Left renal cortex interstitium (tissue), 4 donors: ENCODE data around the gene STXBP2. TPM values are rescaled to one million over a fixed set of nuclear protein-coding genes. Genes with fewer than 3 reads are reported as not detected.

Experiments used
- DNase-seq, 4 donors: peaks; one replicate each; pipeline ENCODE4 v3.0.0-alpha.2; 2013; ENCODE audit warnings: low read depth in 4 of 4, low spot score in 2 of 4, missing footprints in 1 of 4
- polyA plus RNA-seq, 4 donors: library from polyadenylated mRNA; unstranded; fragments of 120-200 nt; gene quantifications; one replicate each; pipeline ENCODE4 v1.2.1, GENCODE V29; 2013; ENCODE audit not compliant: insufficient read length in 4 of 4

The STXBP2 gene
- polyA plus RNA-seq, result 10 to 100 TPM; 58.7 to 87.6 (median 73.3) TPM

DNA sequence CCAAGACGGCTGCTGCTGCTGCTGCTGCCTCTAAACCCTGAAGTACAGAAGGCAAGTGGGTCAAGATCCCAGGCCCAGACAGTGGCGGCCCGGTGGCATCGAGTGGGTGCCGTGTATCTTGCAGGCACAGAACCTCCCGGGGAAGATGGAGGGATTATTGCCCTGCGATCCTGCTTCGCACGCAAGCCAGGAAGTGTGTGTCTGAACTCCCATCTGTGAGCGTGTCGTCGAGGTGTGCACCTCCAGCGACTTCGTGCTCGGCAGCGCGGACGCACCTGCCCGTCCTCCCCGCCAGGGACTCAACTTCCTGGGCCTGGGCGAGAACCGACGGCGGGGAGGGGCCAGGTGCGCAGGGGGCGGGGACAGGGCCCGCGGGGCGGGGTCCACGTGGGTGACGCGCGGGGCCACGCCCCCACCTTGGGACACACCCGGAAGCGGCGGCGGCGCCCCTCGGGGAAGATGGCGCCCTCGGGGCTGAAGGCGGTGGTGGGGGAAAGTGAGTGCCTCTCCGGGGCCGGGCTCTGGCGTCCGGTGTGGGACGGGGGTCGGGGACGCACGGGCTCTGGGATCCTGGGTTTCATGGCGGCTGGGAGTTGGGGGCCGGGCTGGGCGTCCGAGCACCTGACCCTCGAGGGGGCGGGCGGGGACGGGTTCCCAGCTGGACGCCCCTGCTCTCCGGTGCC lies at the start of gene STXBP2:
STXBP2 (plus strand) TSS at position 420 of the 683 bp plus-strand sequence; CDS start at position 460, 40 bp downstream.
- DNase-seq, result peak in 1 of 4 donors; percentile 37

DNA sequence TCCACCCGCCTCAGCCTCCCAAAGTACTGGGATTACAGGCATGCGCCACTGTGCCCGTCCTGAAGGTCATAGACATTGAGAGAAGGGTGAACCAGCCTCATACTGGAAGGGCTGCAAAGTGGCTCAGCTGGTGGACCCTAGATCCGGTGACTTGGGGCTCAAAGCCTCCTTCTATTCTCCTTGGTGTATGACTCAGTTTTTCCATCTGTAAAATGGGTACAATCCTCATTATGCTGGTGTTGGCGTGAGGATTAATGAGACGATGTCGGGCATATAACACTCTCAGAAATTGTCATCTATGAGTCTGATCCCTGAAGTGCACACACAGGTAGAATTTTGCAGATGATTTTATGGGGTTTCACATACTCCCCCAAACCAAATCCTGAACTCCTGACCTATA lies 47.1 kb upstream of the STXBP2 start:
- no peak for DNase-seq

DNA sequence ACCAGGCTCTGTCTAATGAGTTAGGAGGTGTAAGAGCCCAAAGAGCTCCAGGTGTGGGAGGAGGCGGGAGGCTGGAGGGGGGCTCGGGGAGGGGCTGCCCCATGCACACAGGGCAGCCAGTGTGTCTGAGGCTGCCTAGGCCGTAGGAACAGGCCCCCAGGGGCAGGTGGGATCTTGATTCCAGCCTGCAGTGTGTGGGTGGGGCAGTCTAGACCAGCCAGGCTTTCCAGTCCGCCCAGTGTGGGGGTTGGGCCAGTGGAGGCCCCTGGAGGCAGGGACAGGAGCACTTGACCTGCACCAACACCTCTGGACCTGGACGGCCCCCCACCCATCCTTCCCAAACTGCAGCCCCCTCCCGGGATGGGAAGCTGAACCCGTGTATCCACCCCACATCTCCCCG lies 46.7 kb upstream of the STXBP2 start:
- no peak for DNase-seq

DNA sequence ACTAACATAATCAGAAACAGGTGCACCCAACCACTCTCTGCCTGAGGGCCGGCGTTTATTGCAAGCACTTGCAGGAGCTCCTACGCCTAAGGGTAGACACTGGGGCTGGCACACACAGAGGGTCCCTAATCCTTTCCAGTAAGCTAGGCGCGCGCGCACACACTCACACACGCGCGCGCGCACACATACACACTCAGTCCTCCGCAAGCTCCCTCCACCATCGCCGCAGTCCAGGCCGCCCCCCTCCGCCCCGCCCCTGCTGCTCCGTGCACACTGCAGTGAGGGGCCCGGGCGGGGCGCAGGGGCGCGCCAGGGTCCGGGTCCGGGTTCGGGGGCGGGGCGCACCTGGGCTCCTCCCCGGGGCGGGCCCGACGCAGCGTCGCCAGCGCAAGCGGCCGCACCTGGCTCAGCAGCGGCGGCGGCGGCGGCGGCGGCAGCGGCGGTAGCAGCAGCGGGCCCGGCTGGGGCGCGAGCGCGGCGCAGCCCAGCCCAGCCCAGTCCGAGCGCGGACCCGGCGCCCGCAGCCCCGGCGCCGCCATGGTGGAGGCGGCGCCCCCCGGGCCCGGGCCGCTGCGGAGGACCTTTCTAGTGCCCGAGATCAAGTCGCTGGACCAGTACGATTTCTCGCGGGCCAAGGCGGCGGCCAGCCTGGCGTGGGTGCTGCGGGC lies 41.3 kb upstream of the STXBP2 start, which contains the start of gene CAMSAP3:
CAMSAP3 (plus strand) TSS at position 398 of the 668 bp plus-strand sequence; CDS start at position 538, 140 bp downstream.
- peak in 3 of 4 donors; percentile 23 to 27 (median 26) for DNase-seq

DNA sequence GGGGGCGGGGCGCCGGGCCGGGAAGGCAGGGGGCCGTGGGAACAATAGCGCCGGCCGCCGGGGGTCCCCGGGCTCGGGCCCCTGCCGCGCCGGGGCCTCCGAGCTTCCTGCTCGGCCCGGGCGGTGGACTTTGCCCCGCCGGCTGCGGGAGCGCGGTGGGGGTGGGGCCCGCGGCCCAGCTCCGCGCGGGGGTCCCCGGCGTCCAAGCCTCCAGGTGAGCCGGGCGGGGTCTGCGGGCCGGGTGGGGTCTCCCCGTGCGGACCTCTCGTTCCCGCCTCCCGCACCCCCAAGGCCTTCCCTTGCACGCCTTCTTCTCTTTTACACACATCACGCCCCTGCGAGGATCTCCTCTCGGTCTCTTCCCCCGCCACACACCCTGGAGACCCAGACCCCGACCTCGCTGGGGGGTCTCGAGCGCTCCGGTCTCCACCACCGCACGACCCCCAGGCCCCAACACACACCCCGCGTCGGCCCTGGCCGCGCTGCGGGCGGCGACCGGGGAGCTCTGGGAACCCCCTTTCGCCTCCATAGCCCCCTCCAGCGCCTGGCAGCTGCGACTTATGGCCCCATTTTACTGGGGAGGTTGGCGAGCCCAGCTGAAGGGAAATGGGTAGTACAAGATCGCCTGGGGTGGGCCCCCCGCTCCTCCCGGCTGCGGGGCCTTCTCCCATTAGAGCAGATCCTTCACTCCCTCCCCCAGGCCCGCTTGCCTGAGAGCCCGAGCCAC lies 40.5 kb upstream of the STXBP2 start:
- no peak for DNase-seq

DNA sequence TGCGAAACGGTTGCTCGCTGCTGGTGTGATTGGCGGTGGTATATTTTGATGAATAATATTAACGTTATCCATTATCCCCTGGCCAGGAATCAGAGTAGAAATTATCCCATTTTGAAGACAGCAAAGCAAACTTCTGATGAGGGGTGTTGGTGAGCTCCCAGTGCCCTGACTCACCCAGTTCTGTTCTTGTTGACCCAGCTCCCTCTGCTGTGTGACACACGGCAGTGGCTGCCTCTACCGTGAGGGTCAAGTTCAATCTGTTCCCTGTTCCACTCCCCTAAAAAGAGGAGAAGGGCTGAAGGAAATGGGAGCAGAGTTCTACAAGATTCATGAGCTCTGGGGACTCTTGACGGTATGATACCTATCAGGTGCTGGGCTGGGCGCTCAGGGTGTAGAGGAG lies 39.2 kb upstream of the STXBP2 start:
- DNase-seq, result no peak

DNA sequence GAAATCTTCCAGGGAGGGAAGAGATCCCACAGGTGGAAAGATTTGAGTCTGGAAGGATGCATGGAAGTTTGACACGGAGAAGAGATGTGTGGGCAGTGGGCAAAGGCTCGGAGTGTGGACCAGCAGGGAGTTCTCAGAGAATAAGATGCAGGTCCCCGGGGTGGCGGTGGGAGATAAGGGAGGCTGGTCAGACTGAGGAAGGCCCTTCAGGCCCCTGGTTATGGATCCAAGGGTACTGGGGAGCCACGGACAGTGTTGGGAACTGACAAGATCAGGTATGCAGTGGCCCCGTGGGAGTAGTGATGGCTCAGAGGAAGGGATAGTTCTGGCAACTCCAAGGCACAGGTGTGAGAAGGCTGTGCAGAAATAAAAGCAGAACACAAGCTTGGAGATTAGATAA lies 38.7 kb upstream of the STXBP2 start:
- DNase-seq, result no peak

DNA sequence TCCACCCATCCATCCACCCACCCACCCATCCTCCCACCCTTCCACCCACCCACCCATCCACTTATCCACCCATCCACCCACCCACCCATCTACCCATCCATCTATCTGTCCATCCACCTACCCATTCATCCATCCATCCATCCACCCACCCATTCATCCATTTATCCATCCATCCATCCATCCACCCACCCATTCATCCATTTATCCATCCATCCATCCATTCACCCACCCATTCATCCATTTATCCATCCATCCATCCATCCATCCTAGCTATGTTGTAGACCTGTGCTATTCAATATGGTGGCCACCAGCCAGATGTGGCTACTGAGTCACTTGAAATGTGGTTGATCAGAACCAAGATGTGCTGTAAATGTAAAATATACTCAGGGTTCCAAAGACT lies 36.2 kb upstream of the STXBP2 start:
- no peak for DNase-seq

DNA sequence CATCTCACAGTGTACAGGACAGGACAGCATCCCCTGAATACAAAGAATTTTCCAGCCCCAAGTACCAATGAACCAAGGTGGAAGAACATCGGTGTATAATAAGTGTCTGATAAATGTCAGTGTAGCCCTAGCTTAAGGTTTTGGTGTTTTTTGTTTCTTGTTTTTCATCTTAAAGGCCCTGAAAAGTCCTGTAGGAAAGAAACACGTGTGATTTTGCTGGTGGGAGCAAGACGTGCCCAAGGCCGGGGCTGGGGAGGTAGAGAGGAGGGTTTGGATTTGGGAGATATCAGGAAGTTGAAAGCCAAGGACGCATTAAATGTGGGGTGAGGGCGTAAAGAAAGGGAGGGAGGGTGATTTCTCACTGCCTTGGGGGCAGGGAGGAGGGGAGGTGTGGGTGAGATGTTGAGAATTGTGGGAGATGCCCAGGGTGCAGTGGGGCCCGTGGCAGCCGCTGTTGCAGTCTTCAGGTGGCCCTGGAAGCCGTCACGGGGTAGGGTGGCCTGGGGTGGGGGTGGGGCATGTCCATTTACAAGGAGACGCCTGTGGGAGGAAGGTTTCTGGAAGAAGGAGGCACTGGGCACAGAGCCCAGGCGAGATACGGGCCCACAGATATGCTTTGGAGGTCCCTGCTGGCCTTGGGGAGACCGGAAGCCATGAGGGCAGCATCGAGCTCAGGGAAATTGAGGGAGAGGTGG lies 34.5 kb upstream of the STXBP2 start:
- DNase-seq, result no peak

DNA sequence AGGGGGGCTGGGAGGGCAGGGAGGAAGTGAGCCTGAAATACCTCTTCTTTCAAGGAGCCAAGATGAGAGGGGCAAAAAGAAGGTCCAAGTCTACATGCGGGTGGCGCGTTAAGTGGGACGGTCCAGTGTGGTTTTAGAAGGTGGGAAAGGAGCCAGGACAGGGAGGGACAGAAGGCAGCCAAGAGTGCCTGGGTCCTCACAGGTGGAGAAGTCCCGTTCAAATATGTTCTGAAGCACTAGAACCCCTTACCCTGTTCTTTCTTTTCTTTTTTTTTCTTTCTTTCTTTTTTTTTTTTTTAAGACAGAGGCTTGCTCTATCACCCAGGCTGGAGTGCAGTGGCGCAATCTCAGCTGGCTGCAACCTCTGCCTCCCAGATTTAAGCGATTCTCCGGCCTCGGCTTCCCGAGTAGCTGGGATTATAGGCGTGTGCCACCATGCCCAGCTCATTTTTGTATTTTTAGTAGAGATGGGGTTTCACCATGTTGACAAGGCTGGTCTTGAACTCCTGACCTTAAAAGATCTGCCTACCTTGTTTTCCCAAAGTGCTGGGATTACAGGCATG lies 33.9 kb upstream of the STXBP2 start:
- DNase-seq, result no peak

DNA sequence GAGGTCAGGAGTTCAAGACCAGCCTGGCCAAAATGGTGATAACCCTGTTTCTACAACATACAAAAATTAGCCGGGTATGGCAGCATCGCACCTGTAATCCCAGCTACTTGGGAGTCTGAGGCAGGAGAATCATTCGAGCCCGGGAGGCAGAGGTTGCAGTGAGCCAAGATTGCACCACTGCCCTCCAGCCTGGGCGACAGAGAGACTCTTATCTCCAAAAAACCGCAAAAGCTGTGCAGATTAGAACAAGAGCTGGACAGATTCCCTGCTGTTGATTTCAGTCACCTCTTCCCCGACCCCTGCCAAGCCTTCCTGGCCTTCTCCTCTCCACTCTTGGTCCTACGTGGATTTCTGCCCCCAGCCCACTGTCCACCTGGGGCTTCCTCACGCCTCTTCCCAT lies 33.0 kb upstream of the STXBP2 start:
- no peak for DNase-seq

DNA sequence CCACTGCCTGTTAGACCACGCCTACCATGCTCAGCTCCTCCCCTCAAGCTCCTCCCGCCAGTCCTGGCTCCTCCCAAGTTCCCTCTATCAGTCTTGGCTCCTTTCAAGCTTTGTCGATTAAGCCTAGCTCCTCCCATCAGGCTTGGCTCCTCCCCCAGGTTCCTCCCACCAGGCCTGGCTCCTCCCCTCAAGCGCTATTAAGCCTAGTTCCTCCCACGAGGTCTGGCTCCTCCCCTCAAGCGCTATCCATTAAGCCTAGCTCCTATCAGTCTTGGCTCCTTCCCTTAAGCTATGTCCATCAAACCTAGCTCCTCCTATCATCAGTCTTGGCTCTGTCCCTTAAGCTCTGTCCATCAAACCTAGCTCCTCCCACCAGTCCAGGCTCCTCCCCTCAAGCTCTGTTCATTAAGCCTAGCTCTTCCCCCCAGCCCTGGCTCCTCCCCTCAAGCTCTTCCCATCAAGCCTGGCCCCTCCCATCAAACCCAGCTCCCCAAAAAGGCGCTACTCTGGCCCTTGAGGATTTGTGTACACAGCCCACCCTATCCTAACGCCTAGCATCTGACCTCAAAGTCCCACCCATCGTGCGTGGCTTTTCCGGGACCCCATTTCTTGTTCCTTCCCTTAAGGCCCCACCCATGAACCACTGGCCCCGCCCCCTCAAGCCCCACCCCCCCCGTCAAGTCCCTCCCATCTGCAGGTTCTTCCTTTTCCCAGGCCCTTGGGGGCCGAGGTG lies 31.3 kb upstream of the STXBP2 start:
- no peak for DNase-seq

DNA sequence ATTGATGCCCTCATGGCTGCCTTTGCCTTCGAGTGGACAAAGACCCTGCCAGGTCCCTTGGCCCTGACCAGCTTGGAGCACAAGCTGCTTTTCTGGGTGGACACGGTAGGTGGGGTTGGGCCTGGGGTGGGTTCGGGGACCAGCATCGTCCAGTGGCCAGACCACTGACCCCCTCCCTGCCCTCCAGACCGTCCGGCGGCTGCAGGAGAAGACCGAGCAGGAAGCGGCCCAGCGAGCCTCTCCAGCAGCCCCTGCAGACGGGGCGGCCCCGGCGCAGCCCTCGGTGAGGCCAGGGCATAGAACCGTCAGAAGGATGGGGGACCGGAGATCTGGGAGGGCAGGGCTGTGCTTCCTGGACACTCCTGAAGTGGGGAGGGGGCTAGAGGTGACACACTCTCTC lies 30.6 kb upstream of the STXBP2 start:
- no peak for DNase-seq

DNA sequence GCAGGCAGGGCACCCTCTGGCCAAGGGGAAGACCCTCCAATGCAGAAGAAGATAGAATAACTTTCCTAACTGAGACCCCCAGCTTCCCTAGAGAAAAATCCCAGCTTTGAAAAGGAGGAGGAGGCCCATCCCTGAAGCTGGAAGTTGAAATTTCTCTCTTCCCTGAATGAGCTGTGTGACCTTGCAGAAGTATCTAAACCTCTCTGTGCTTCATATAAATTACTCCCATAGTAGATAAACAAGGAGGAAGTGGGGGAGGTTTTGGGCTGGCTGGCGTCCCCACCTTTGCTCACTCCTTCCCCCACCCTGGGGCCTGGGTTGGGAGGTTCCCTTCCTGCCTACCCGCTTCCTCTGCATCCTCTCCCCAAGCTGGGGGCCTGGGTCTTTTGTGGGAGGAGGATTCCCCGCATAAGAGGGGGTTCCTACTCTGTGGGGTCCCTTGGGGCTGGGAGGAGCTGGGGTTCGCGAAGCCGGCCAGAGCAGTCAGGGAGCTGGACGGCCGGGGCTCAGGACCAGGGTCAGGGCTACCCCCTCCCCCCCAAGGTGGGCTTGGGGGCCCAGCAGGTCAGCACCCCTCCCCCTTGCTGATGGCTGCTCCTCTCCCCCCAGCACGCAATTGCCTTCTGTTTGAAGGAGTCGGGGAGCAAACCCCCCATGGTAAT lies 29.6 kb upstream of the STXBP2 start:
- DNase-seq, result no peak

DNA sequence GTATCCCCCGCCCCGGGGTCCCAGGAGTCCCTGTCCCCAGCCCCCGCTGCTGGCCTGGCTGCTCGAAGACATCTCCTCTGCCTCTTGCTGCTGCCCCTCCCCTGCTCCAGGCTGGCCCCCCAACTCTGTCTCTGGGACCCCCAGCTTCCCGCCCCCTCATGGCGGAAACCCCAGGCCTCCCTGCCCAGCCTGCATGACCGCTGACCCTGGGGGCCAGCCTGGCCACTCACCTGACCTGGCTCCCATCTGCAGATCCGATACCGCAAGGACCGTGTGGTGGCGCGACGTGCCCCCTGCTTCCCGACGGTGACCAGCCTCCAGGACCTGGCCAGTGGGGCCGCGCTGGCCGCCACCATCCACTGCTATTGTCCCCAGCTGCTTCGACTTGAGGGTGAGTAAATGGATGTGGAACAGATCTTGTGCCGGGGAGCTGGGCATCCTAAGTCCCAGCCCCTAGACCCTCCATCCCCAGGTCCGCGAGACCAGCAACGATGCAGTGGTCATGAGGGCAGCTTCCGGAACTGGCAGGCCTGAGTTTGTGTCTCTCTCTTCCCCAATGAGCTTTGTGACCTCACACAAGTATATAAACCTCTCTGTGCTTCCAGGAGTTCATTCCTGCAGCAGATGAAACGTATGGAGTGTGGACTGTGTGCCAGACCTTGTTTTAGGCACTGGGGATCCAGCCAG lies 28.9 kb upstream of the STXBP2 start:
- no peak for DNase-seq

DNA sequence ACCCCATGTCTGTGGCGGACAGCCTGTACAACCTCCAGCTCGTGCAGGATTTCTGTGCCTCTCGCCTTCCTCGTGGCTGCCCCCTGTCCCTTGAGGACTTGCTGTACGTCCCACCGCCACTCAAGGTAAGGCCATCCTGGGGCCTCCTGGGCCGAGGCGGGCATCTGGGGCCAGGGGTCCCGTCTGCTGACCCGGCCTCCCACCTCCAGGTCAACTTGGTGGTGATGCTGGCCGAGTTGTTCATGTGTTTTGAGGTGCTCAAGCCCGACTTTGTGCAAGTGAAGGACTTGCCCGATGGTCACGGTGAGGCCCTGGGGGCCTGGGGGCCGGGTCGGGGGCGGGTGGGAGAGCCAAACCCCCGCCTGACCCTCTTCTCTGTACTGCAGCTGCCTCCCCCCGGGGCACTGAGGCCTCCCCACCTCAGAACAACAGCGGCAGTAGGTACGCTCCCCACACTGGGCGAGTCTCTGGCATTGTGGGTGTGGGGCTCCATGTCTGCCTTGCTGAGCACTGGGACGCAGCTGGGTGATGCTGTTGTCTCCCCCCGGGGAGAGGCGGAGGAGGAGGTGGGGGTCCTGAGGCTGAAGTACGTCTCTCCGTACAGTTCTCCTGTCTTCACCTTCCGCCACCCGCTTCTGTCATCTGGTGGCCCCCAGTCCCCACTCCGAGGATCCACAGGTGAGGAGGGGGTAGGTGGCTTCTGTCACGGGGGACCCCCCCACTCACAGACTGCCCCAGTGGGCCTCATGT lies 26.2 kb upstream of the STXBP2 start:
- no peak for DNase-seq

DNA sequence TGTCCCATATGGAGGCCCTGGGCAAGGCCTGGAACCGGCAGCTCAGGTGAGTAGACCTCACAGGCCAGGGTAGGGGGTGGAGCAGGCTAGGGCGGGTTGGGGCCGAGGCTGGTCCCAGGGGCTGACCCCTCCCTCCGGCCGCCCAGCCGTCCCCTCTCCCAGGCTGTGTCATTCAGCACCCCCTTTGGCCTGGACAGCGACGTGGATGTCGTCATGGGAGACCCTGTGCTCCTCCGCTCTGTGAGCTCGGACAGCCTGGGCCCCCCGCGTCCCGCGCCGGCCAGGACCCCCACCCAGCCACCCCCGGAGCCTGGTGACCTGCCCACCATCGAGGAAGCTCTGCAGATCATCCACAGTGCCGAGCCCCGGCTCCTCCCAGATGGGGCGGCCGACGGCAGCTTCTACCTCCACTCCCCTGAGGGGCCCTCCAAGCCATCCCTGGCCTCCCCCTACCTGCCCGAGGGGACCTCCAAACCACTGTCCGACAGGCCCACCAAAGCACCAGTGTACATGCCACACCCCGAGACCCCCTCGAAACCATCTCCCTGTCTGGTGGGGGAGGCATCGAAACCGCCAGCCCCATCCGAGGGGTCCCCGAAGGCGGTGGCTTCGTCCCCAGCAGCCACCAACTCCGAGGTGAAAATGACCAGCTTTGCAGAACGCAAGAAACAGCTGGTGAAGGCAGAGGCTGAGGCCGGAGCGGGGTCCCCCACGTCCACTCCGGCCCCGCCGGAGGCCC lies 25.2 kb upstream of the STXBP2 start:
- no peak for DNase-seq
